Gastroesophageal sphincter (tissue), 3 donors: ENCODE measurements around the gene WFDC11.
"Not testable (repeated sequence)": the region's sequence is repeated elsewhere in the genome, so short reads cannot be mapped to it uniquely, and the experiment has no call there.

ENCODE experiments used
- CTCF ChIP-seq, 4 experiments: fragments of 200-600 bp in 2 of 4; fragments of 450-650 bp in 2 of 4; sonication (generic) in 1 of 4; IDR thresholded peaks; one replicate each; pipeline ENCODE4 v1.5.1; 2017 to 2019; ENCODE audit warnings: antibody characterized with exemption in 4 of 4, mild to moderate bottlenecking in 2 of 4, moderate library complexity in 2 of 4
- POLR2A ChIP-seq, 2 donors: fragments of 450-650 bp; IDR thresholded peaks; one replicate each; pipeline ENCODE4 v1.6.1; 2017; ENCODE audit warnings: antibody characterized with exemption in 2 of 2, mild to moderate bottlenecking in 2 of 2, moderate library complexity in 1 of 2

GRCh38 chr20:45641076-45641475 lies 29.0 kb downstream of the WFDC11 start:
- TF ChIP-seq POLR2A, CTCF (IDR thresholded peaks at IDR 0.05): not testable (repeated sequence)
